ENCODE results near the gene HLA-DRA. TPM values are rescaled to one million over a fixed set of nuclear protein-coding genes. Genes with fewer than 3 reads are reported as not detected.

Gene HLA-DRA
- total RNA-seq, 4 donors from 2014 or later = 228 to 978 (median 306) TPM

GRCh38 chr6:32402812-32403211 is 36.9 kb upstream of the HLA-DRA start:
- TF ChIP-seq CTCF (IDR thresholded peaks at IDR 0.05; ENCODE audit: low read depth) = no peak

GRCh38 chr6:32405656-32406055 is 34.0 kb upstream of the HLA-DRA start:
- TF ChIP-seq CTCF (IDR thresholded peaks at IDR 0.05; ENCODE audit: low read depth) = no peak

- TF ChIP-seq CTCF (IDR thresholded peaks at IDR 0.05; ENCODE audit: low read depth) = no peak
Observed at GRCh38 chr6:32406197-32406596, 33.5 kb upstream of the HLA-DRA start.

GRCh38 chr6:32406857-32407256 is 32.8 kb upstream of the HLA-DRA start, which contains the start of gene BTNL2:
BTNL2 (minus strand) TSS chr6:32407181; CDS start chr6:32407123, 58 bp downstream.
- no peak for TF ChIP-seq CTCF (IDR thresholded peaks at IDR 0.05; ENCODE audit: low read depth)

- TF ChIP-seq CTCF (IDR thresholded peaks at IDR 0.05; ENCODE audit: low read depth) = no peak
Observed at GRCh38 chr6:32410906-32411305, 28.8 kb upstream of the HLA-DRA start.

GRCh38 chr6:32411566-32412327 is 27.9 kb upstream of the HLA-DRA start:
- TF ChIP-seq CTCF (IDR thresholded peaks at IDR 0.05; ENCODE audit: low read depth) = no peak

GRCh38 chr6:32413427-32414047 is 26.1 kb upstream of the HLA-DRA start:
- no peak for TF ChIP-seq CTCF (IDR thresholded peaks at IDR 0.05; ENCODE audit: low read depth)
